GM12891 (cell line): Measurements from ENCODE around the gene MEF2D.

Experiments used
- POLR2A ChIP-seq: IDR thresholded peaks from 2 replicates; pipeline ENCODE4 v1.6.1; 2011; ENCODE audit warnings: low read depth, low read length, control low read depth
- POLR2AphosphoS5 ChIP-seq: IDR thresholded peaks from 2 replicates; pipeline ENCODE4 v1.6.1; 2011; ENCODE audit warnings: low read depth, low read length, control low read depth
- TAF1 ChIP-seq: IDR thresholded peaks from 2 replicates; pipeline ENCODE4 v1.6.1; 2011; ENCODE audit warnings: low read depth, low read length, control low read depth

DNA sequence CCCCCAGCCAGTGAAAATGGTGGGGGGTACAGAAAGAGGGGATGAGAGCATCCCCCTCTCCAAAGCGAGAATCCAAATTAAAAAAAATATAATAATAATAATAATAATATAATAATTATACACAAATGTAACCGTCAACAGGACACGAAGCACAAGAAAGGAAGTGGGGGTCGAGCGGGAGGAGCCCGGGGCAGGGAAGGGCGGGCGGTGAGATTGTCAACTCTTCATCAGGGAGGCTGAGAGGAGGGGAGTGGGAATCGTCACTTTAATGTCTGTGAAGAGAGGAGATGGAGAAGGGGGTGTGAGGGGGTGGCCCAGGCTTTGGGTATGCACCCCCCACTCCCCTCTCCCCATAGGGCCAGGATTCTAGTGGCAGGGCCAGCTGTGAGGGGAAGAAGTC is 33.2 kb downstream of the MEF2D start:
- TF ChIP-seq POLR2AphosphoS5 (no peak), POLR2A (no peak), TAF1 (no peak)
